Peyer's patch (tissue), 4 donors: ENCODE results near the gene MAPK10. TPM values are rescaled to one million over a fixed set of nuclear protein-coding genes. Genes with fewer than 3 reads are reported as not detected.

Source experiments
- DNase-seq, 3 donors: peaks; one replicate each; pipeline ENCODE4 v3.0.0-alpha.2; 2017 to 2019
- H3K27ac ChIP-seq, 4 donors: fragments of 200-600 bp; sonication (generic); one replicate each; pipeline ENCODE4 v1.5.1; 2016 to 2019
- H3K27me3 ChIP-seq, 2 donors: fragments of 200-600 bp; sonication (generic); one replicate each; pipeline ENCODE4 v1.5.1; 2019
- H3K36me3 ChIP-seq, 3 donors: fragments of 200-600 bp; sonication (generic); one replicate each; pipeline ENCODE4 v1.5.1; 2016 to 2019
- H3K4me1 ChIP-seq, 4 donors: fragments of 200-600 bp; sonication (generic); one replicate each; pipeline ENCODE4 v1.5.1; 2016 to 2019
- H3K4me3 ChIP-seq, 4 donors: fragments of 200-600 bp; sonication (generic); 1 replicate in 3 of 4; 2 replicates in 1 of 4; pipeline ENCODE4 v1.5.1; 2016 to 2019; ENCODE audit warnings: mild to moderate bottlenecking in 1 of 4
- H3K9me3 ChIP-seq, 4 donors: fragments of 200-600 bp; sonication (generic); one replicate each; pipeline ENCODE4 v1.5.1; 2016 to 2019; ENCODE audit warnings: mild to moderate bottlenecking in 1 of 4
- CTCF ChIP-seq, 6 experiments: fragments of 450-650 bp in 4 of 6; fragments of 200-600 bp in 2 of 6; sonication (generic) in 1 of 6; IDR thresholded peaks; one replicate each; pipeline ENCODE4 v1.5.1; 2017 to 2019; ENCODE audit warnings: antibody characterized with exemption in 6 of 6, mild to moderate bottlenecking in 3 of 6, moderate library complexity in 1 of 6
- POLR2A ChIP-seq, 2 donors: fragments of 450-650 bp; IDR thresholded peaks; one replicate each; pipeline ENCODE4 v1.5.1; 2017; ENCODE audit warnings: antibody characterized with exemption in 2 of 2, mild to moderate bottlenecking in 2 of 2, moderate library complexity in 2 of 2
- total RNA-seq, 4 donors: library from RNA; depleted of rRNA; stranded (reverse); fragments of >200 nt; gene quantifications; one replicate each; pipeline ENCODE4 v1.1.0, GENCODE V29; 2016

The MAPK10 gene
- total RNA-seq, 4 donors from 2014 or later, result 1.8 to 35.5 (median 7.3) TPM

GRCh38 chr4:86101410-86101809 is 258.4 kb downstream of the MAPK10 start:
- H3K36me3 ChIP-seq, result no peaks in the 10 kb centered on the region
- no peaks in the 10 kb centered on the region for H3K4me1 ChIP-seq
- DNase-seq, result no peak
- no peak overlapping the region for H3K4me3 ChIP-seq
- H3K27ac ChIP-seq, result no peak overlapping the region
- H3K27me3 ChIP-seq, result no peaks in the 10 kb centered on the region
- no peaks in the 10 kb centered on the region for H3K9me3 ChIP-seq
- TF ChIP-seq POLR2A (IDR thresholded peaks at IDR 0.05) (no peak), CTCF (IDR thresholded peaks at IDR 0.05) (no peak)

GRCh38 chr4:86100539-86101215 is 259.2 kb downstream of the MAPK10 start:
- Histone ChIP-seq H3K27me3 (no peaks in the 10 kb centered on the region), H3K36me3 (no peaks in the 10 kb centered on the region)

GRCh38 chr4:86099348-86099747 is 260.5 kb downstream of the MAPK10 start:
- Histone ChIP-seq H3K9me3 (no peaks in the 10 kb centered on the region), H3K27me3 (no peaks in the 10 kb centered on the region), H3K27ac (no peak overlapping the region), H3K4me3 (no peak overlapping the region), H3K4me1 (no peaks in the 10 kb centered on the region), H3K36me3 (no peaks in the 10 kb centered on the region)
- DNase-seq, result no peak
- TF ChIP-seq CTCF (IDR thresholded peaks at IDR 0.05) (no peak), POLR2A (IDR thresholded peaks at IDR 0.05) (no peak)

More at GRCh38 chr4:86100539-86101215, 259.2 kb downstream of the MAPK10 start:
- H3K9me3 ChIP-seq, result no peaks in the 10 kb centered on the region
- no peak overlapping the region for H3K4me3 ChIP-seq
- TF ChIP-seq CTCF (IDR thresholded peaks at IDR 0.05), result no peak
- TF ChIP-seq POLR2A (IDR thresholded peaks at IDR 0.05), result no peak
- H3K27ac ChIP-seq, result no peak overlapping the region
- no peaks in the 10 kb centered on the region for H3K4me1 ChIP-seq
- no peak for DNase-seq

- H3K4me1 ChIP-seq, result no peaks in the 10 kb centered on the region
- TF ChIP-seq CTCF (IDR thresholded peaks at IDR 0.05), result no peak
- no peak for TF ChIP-seq POLR2A (IDR thresholded peaks at IDR 0.05)
Observed at GRCh38 chr4:86098691-86099090, 261.2 kb downstream of the MAPK10 start.

GRCh38 chr4:86096373-86096772 is 263.5 kb downstream of the MAPK10 start:
- H3K36me3 ChIP-seq, result no peaks in the 10 kb centered on the region
- DNase-seq, result no peak
- no peaks in the 10 kb centered on the region for H3K9me3 ChIP-seq
- no peaks in the 10 kb centered on the region for H3K4me1 ChIP-seq
- H3K27ac ChIP-seq, result no peak overlapping the region
- TF ChIP-seq CTCF (IDR thresholded peaks at IDR 0.05) (no peak), POLR2A (IDR thresholded peaks at IDR 0.05) (no peak)
- H3K27me3 ChIP-seq, result no peaks in the 10 kb centered on the region
- H3K4me3 ChIP-seq, result no peak overlapping the region

More at GRCh38 chr4:86098691-86099090, 261.2 kb downstream of the MAPK10 start:
- no peaks in the 10 kb centered on the region for H3K36me3 ChIP-seq
- no peak overlapping the region for H3K4me3 ChIP-seq
- no peaks in the 10 kb centered on the region for H3K9me3 ChIP-seq
- H3K27ac ChIP-seq, result no peak overlapping the region
- no peak for DNase-seq
- H3K27me3 ChIP-seq, result no peaks in the 10 kb centered on the region
